H1 (cell line): Measurements from ENCODE around the gene ADAMTS17. TPM values are rescaled to one million over a fixed set of nuclear protein-coding genes. Genes with fewer than 3 reads are reported as not detected.

Experiments used
- CTCF ChIA-PET: fragments of 300-600 bp; sonication (Branson Sonifier 250); formaldehyde crosslinking; loops from one replicate; lab custom pipeline; 2021; ENCODE audit not compliant: partially characterized antibody; lab: Charles Lee
- POLR2A ChIA-PET: fragments of 300-600 bp; sonication (Branson Sonifier 250); formaldehyde crosslinking; loops from one replicate; lab custom pipeline; 2021; ENCODE audit warnings: inconsistent platforms; ENCODE audit not compliant: partially characterized antibody; lab: Charles Lee
- DNase-seq, 2 experiments: peaks; one replicate each; pipeline versions ENCODE4 v3.0.0 to v3.0.0-alpha.2; 2010 to 2022; ENCODE audit warnings: low spot score in 2 of 2, low read depth in 1 of 2, mixed read lengths in 1 of 2
- FAIRE-seq: peaks from 2 replicates; lab custom pipeline; 2011; peaks lifted over from hg19 to GRCh38; lab: Jason Lieb, UNC
- H2AFZ ChIP-seq: 2 replicates; pipeline ENCODE4 v1.8.1; 2012; ENCODE audit warnings: low read length, inconsistent platforms
- H2AK5ac ChIP-seq: 2 replicates; pipeline ENCODE4 v1.6.1; 2013; ENCODE audit warnings: low read depth, low read length
- H2BK120ac ChIP-seq: replicated peaks from 2 replicates; pipeline ENCODE3; 2013; ENCODE audit warnings: low read depth, low read length, inconsistent platforms
- H2BK12ac ChIP-seq: 2 replicates; pipeline ENCODE4 v1.6.1; 2013; ENCODE audit warnings: low read depth, low read length
- H2BK15ac ChIP-seq: 2 replicates; pipeline ENCODE4 v1.6.1; 2013; ENCODE audit warnings: low read length
- H2BK20ac ChIP-seq: 2 replicates; pipeline ENCODE4 v1.6.1; 2013; ENCODE audit warnings: low read length
- H2BK5ac ChIP-seq: 2 replicates; pipeline ENCODE4 v1.6.1; 2013; ENCODE audit warnings: low read depth, low read length
- H3K14ac ChIP-seq: 2 replicates; pipeline ENCODE4 v1.6.1; 2013; ENCODE audit warnings: inconsistent platforms; ENCODE audit not compliant: insufficient read length
- H3K18ac ChIP-seq: 2 replicates; pipeline ENCODE4 v1.6.1; 2013; ENCODE audit warnings: low read length; ENCODE audit errors: extremely low read depth
- H3K23ac ChIP-seq: 2 replicates; pipeline ENCODE4 v1.6.1; 2013; ENCODE audit warnings: inconsistent platforms; ENCODE audit not compliant: insufficient read length
- H3K23me2 ChIP-seq: 2 replicates; pipeline ENCODE4 v1.6.1; 2013; ENCODE audit warnings: low read depth, low read length
- H3K27ac ChIP-seq: 2 replicates; pipeline ENCODE4 v1.6.1; 2011; ENCODE audit warnings: low read depth, low read length, inconsistent platforms
- H3K27me3 ChIP-seq, 4 experiments: replicated peaks in 1 of 4; 1 replicate in 1 of 4; 2 replicates in 3 of 4; pipeline versions ENCODE4 v1.6.1 to v1.8.1; 2011 to 2013; ENCODE audit warnings: low read length in 3 of 4, mild to moderate bottlenecking in 3 of 4, inconsistent platforms in 2 of 4, mixed read lengths in 2 of 4, moderate library complexity in 1 of 4; ENCODE audit not compliant: control insufficient read depth in 3 of 4, insufficient read depth in 3 of 4; ENCODE audit errors: extremely low read depth in 1 of 4
- H3K36me3 ChIP-seq, 4 experiments: 2 replicates each; pipeline versions ENCODE4 v1.6.1 to v1.8.1; 2011 to 2013; ENCODE audit warnings: mild to moderate bottlenecking in 4 of 4, low read length in 3 of 4, moderate library complexity in 2 of 4, control low read depth in 1 of 4, inconsistent platforms in 1 of 4; ENCODE audit not compliant: insufficient read depth in 4 of 4, control insufficient read depth in 2 of 4
- H3K4ac ChIP-seq: replicated peaks from 2 replicates; pipeline ENCODE3; 2013; ENCODE audit warnings: low read length, low read depth, mixed read lengths, inconsistent platforms; ENCODE audit not compliant: insufficient read length
- H3K4me1 ChIP-seq, 4 experiments: replicated peaks in 1 of 4; 1 replicate in 1 of 4; 2 replicates in 3 of 4; pipeline versions ENCODE4 v1.6.1 to v1.8.1; 2011 to 2013; ENCODE audit warnings: low read length in 3 of 4, inconsistent platforms in 2 of 4, mixed read lengths in 1 of 4; ENCODE audit not compliant: insufficient read depth in 4 of 4, control insufficient read depth in 3 of 4
- H3K4me2 ChIP-seq, 2 experiments: 2 replicates each; pipeline versions ENCODE4 v1.6.1 to v1.8.1; 2011 to 2013; ENCODE audit warnings: low read depth in 2 of 2, low read length in 2 of 2, control low read depth in 1 of 2, inconsistent platforms in 1 of 2, mild to moderate bottlenecking in 1 of 2; ENCODE audit not compliant: insufficient read depth in 1 of 2
- H3K4me3 ChIP-seq, 4 experiments: fragments of 200-600, 300-600 bp in 1 of 4; sonication (generic), shearing (Covaris generic), sonication (Bioruptor Twin) in 1 of 4; 2 replicates each; pipeline versions ENCODE4 v1.5.1 to v1.8.1; 2011 to 2016; ENCODE audit warnings: low read length in 4 of 4, low read depth in 3 of 4, control low read depth in 2 of 4, inconsistent platforms in 2 of 4, mild to moderate bottlenecking in 2 of 4, mixed read lengths in 1 of 4, moderate library complexity in 1 of 4; ENCODE audit not compliant: insufficient read depth in 2 of 4; ENCODE audit errors: extremely low read depth in 1 of 4
- H3K56ac ChIP-seq: replicated peaks from 2 replicates; pipeline ENCODE3; 2013; ENCODE audit warnings: low read depth, mild to moderate bottlenecking, mixed read lengths, low read length, inconsistent platforms; ENCODE audit not compliant: insufficient read length
- H3K79me1 ChIP-seq: 2 replicates; pipeline ENCODE4 v1.6.1; 2013; ENCODE audit warnings: low read depth, low read length, control low read depth
- H3K79me2 ChIP-seq, 2 experiments: 2 replicates each; pipeline versions ENCODE4 v1.6.1 to v1.8.1; 2012 to 2013; ENCODE audit warnings: low read length in 2 of 2, mild to moderate bottlenecking in 2 of 2, inconsistent platforms in 1 of 2; ENCODE audit not compliant: insufficient read depth in 2 of 2, control insufficient read depth in 1 of 2
- H3K9ac ChIP-seq, 4 experiments: replicated peaks in 1 of 4; 1 replicate in 1 of 4; 2 replicates in 3 of 4; pipeline versions ENCODE4 v1.6.1 to v1.8.1; 2011 to 2013; ENCODE audit warnings: low read depth in 3 of 4, low read length in 3 of 4, control low read depth in 2 of 4, mild to moderate bottlenecking in 2 of 4, moderate library complexity in 2 of 4, inconsistent platforms in 1 of 4; ENCODE audit errors: extremely low read depth in 1 of 4
- H3K9me3 ChIP-seq, 2 experiments: 2 replicates each; pipeline versions ENCODE4 v1.6.1 to v1.8.1; 2012 to 2013; ENCODE audit warnings: mild to moderate bottlenecking in 2 of 2, moderate library complexity in 2 of 2, control low read depth in 1 of 2, inconsistent platforms in 1 of 2, low read depth in 1 of 2, low read length in 1 of 2, mixed read lengths in 1 of 2; ENCODE audit not compliant: insufficient read depth in 2 of 2
- H4K20me1 ChIP-seq, 2 experiments: replicated peaks in 1 of 2; 2 replicates each; pipeline versions ENCODE3 to v1.8.1; 2011 to 2013; ENCODE audit warnings: inconsistent platforms in 2 of 2, low read length in 2 of 2, mild to moderate bottlenecking in 1 of 2; ENCODE audit not compliant: insufficient read depth in 2 of 2, control insufficient read depth in 1 of 2
- H4K5ac ChIP-seq: 2 replicates; pipeline ENCODE4 v1.6.1; 2013; ENCODE audit warnings: low read length, low read depth, mixed read lengths, inconsistent platforms; ENCODE audit not compliant: insufficient read length
- H4K8ac ChIP-seq: 2 replicates; pipeline ENCODE4 v1.8.0; 2013; ENCODE audit warnings: mild to moderate bottlenecking, moderate library complexity, low read length, inconsistent platforms; ENCODE audit not compliant: insufficient read depth; ENCODE audit errors: extremely low read depth
- H4K91ac ChIP-seq: replicated peaks from 2 replicates; pipeline ENCODE3; 2013; ENCODE audit warnings: low read length, mixed read lengths, inconsistent platforms; ENCODE audit not compliant: insufficient read length
- BACH1 ChIP-seq: IDR thresholded peaks from 2 replicates; pipeline ENCODE4 v1.6.1; 2012; ENCODE audit warnings: low read length, improper control_type of control experiment
- CTBP2 ChIP-seq: IDR thresholded peaks from 2 replicates; pipeline ENCODE4 v1.7.0; 2011; ENCODE audit warnings: borderline replicate concordance, mild to moderate bottlenecking, moderate library complexity, mixed read lengths, low read length; ENCODE audit not compliant: insufficient read depth, insufficient read length
- CTCF ChIP-seq, 3 experiments: IDR thresholded peaks; 1 replicate in 2 of 3; 2 replicates in 1 of 3; pipeline versions ENCODE4 v1.5.1 to v1.6.1; 2011; ENCODE audit warnings: low read length in 3 of 3, mild to moderate bottlenecking in 3 of 3, inconsistent platforms in 2 of 3, low read depth in 1 of 3, moderate library complexity in 1 of 3; ENCODE audit not compliant: insufficient read depth in 1 of 3; ENCODE audit errors: control extremely low read depth in 1 of 3
- E2F6 ChIP-seq: IDR thresholded peaks from 2 replicates; pipeline ENCODE4 v1.6.1; 2012; ENCODE audit warnings: inconsistent platforms
- FOSL1 ChIP-seq: IDR thresholded peaks from 2 replicates; pipeline ENCODE4 v1.6.1; 2011; ENCODE audit warnings: mild to moderate bottlenecking, low read depth, low read length, moderate library complexity; ENCODE audit not compliant: insufficient read depth
- GTF2F1 ChIP-seq: IDR thresholded peaks from 2 replicates; pipeline ENCODE4 v1.6.1; 2012; ENCODE audit warnings: low read depth, low read length, improper control_type of control experiment, borderline replicate concordance
- SIN3A ChIP-seq, 2 experiments: IDR thresholded peaks in 1 of 2; conservative IDR thresholded peaks in 1 of 2; 2 replicates each; pipeline ENCODE4 v1.6.1; 2011 to 2012; ENCODE audit warnings: low read length in 2 of 2, improper control_type of control experiment in 1 of 2, low read depth in 1 of 2, mild to moderate bottlenecking in 1 of 2
- TAF1 ChIP-seq: IDR thresholded peaks from 2 replicates; pipeline ENCODE4 v1.6.1; 2011; ENCODE audit warnings: mild to moderate bottlenecking, low read depth, low read length
- TAF7 ChIP-seq: optimal IDR thresholded peaks from 2 replicates; pipeline ENCODE3; 2011; ENCODE audit warnings: low read depth, mild to moderate bottlenecking, inconsistent platforms, low read length, moderate library complexity, borderline replicate concordance
- ZNF274 ChIP-seq: IDR thresholded peaks from 2 replicates; pipeline ENCODE4 v1.7.0; 2012; ENCODE audit warnings: low read length, borderline replicate concordance; ENCODE audit errors: extremely low read depth
- WGBS, 2 experiments: shearing (Covaris generic) in 1 of 2; methylation state at CpG; one replicate each; pipeline versions ENCODE4 v1.1.6 to v1.1.7; 2013 to 2015; ENCODE audit warnings: low lambda C conversion rate in 2 of 2, mixed read lengths in 2 of 2, inconsistent platforms in 1 of 2, low coverage in 1 of 2, missing lambda C conversion rate in 1 of 2; ENCODE audit not compliant: insufficient replicate concordance in 2 of 2, insufficient coverage in 1 of 2, insufficient read length in 1 of 2; ENCODE audit errors: extremely low coverage in 1 of 2, missing lambda C conversion rate in 1 of 2; 5-methylcytosine and 5-hydroxymethylcytosine counted together
- polyA plus RNA-seq, 7 experiments: library from polyadenylated mRNA; depleted of rRNA in 3 of 7; stranded (reverse) in 5 of 7; unstranded in 2 of 7; fragments of >200 nt in 5 of 7; fragments of 200-250 nt in 2 of 7; gene quantifications; 1 replicate in 5 of 7; 2 replicates in 1 of 7; 4 replicates in 1 of 7; pipeline versions ENCODE4 v1.2.1 to v1.2.3, GENCODE V29; 2011 to 2013; ENCODE audit warnings: missing spikeins in 2 of 7, mixed read lengths in 2 of 7
- total RNA-seq: library from RNA; stranded (reverse); fragmentation: NEBNext Ultra II Directional; extraction: Animal tissue kit (Norgen Biotek cat#: 25700); gene quantifications from 2 replicates; pipeline ENCODE4 v1.2.1, GENCODE V29; 2021

Gene ADAMTS17
- total and polyA plus RNA-seq, 2 of the 8 experiments (the other 6 are each of a cell fraction or from before 2014, with no cell fraction given): 0.51 to 1.7 TPM

- Histone ChIP-seq H3K18ac (no peak overlapping the region), H3K4me3 (no peak overlapping the region), H2BK5ac (no peak overlapping the region), H3K79me2 (no peaks in the 10 kb centered on the region), H3K36me3 (no peaks in the 10 kb centered on the region), H3K9ac (no peak overlapping the region), H4K91ac (no peak overlapping the region), H3K14ac (no peak overlapping the region), H3K27ac (no peak overlapping the region), H3K9me3 (no peaks in the 10 kb centered on the region), H4K20me1 (no peaks in the 10 kb centered on the region), H3K4ac (no peak overlapping the region), H4K5ac (no peak overlapping the region), H2BK20ac (no peak overlapping the region), H2AK5ac (no peak overlapping the region), H4K8ac (no peak overlapping the region), H2BK12ac (no peak overlapping the region), H2AFZ (no peak overlapping the region), H3K23ac (no peak overlapping the region), H3K79me1 (no peaks in the 10 kb centered on the region), H2BK120ac (no peak overlapping the region), H3K27me3 (no peaks in the 10 kb centered on the region), H3K56ac (no peak overlapping the region), H2BK15ac (no peak overlapping the region), H3K4me2 (no peak overlapping the region), H3K23me2 (no peaks in the 10 kb centered on the region), H3K4me1 (peaks cover 0 to 17% (median 4%) of the 10 kb centered on the region in 4 experiments; a peak in 5 of 7 replicates)
- DNase-seq: no peak
- FAIRE-seq: no peak
- ChIA-PET CTCF (interaction anchor here (1.2 to 1.9 kb wide), 2 partner anchors 42 to 148 kb away, joined by 3 to 5 read pairs; no protein-coding TSS in a partner anchor), POLR2A (no interaction called here)
- WGBS, 2 experiments: 91% methylated on average over 8 of the region's 8 CpGs; no CpG with 5 or more reads in 1 of the 2 experiments
- TF ChIP-seq E2F6 (no peak), GTF2F1 (no peak), TAF7 (no peak), BACH1 (no peak), TAF1 (no peak), SIN3A (conservative IDR thresholded peaks at IDR 0.05 in 1 of 2, IDR thresholded peaks at IDR 0.05 in 1 of 2; ENCODE audit: low read depth in 1 of 2, low read length in 2 of 2) (no peak), CTCF (IDR thresholded peaks at IDR 0.05; ENCODE audit: control extremely low read depth in 1 of 3, insufficient read depth in 1 of 3, low read depth in 1 of 3, low read length in 3 of 3) (no peak), FOSL1 (no peak), CTBP2 (no peak), ZNF274 (no peak)
Observed at GRCh38 chr15:100187677-100188076, 154.1 kb downstream of the ADAMTS17 start.
